HepG2 (cell line): Measurements from ENCODE around the gene LDB2. TPM values are rescaled to one million over a fixed set of nuclear protein-coding genes. Genes with fewer than 3 reads are reported as not detected.

ENCODE experiments used
- ATAC-seq: fragments of 200-7000 bp; cut with Tn5 transposase; 3 replicates; pipeline ENCODE4 v1.9.1; 2020; ENCODE audit warnings: mild to moderate bottlenecking, moderate library complexity
- BruUV-seq: library from RNA; stranded (reverse); fragments of 400-500 nt; replicated peaks from 2 replicates; lab custom pipeline; 2021; lab: Mats Ljungman, UMichigan
- CTCF ChIA-PET: fragments of 300-600 bp; formaldehyde crosslinking; extraction: SDS; loops from one replicate; lab custom pipeline; 2021; ENCODE audit warnings: low total read pairs, inconsistent platforms, low intra/inter-chr PET ratio; lab: Yijun Ruan, JAX
- POLR2A ChIA-PET: fragments of 350-600 bp; sonication (Branson Sonifier 250); formaldehyde crosslinking; loops from one replicate; lab custom pipeline; 2020; ENCODE audit warnings: antibody characterized with exemption, inconsistent platforms; lab: Yijun Ruan, JAX
- DNase-seq: peaks from one replicate; pipeline ENCODE4 v3.0.0-alpha.2; 2015; ENCODE audit warnings: low spot score
- FAIRE-seq: peaks from 3 replicates; lab custom pipeline; 2011; peaks lifted over from hg19 to GRCh38; lab: Jason Lieb, UNC
- H2AFZ ChIP-seq: one replicate; pipeline ENCODE4 v1.6.1; 2011; ENCODE audit warnings: low read length, inconsistent platforms
- H3K27ac ChIP-seq: fragments of 300-600 bp; 3 replicates; pipeline ENCODE4 v1.8.0; 2011; ENCODE audit warnings: mixed run types, mild to moderate bottlenecking, mixed read lengths, low read length, inconsistent platforms; ENCODE audit not compliant: insufficient read depth; ENCODE audit errors: extremely low read length
- H3K27me3 ChIP-seq, 2 experiments: fragments of 200-600 bp in 1 of 2; 2 replicates in 1 of 2; 3 replicates in 1 of 2; pipeline versions ENCODE4 v1.6.0 to v1.8.0; 2011; ENCODE audit warnings: low read length in 2 of 2, mild to moderate bottlenecking in 2 of 2, moderate library complexity in 2 of 2, inconsistent platforms in 1 of 2; ENCODE audit not compliant: insufficient read depth in 2 of 2, control insufficient read depth in 1 of 2
- H3K36me3 ChIP-seq, 2 experiments: fragments of 200-600 bp in 1 of 2; replicated peaks in 1 of 2; 2 replicates in 1 of 2; 3 replicates in 1 of 2; pipeline versions ENCODE4 v1.5.1 to v1.8.0; 2011; ENCODE audit warnings: low read length in 2 of 2, inconsistent platforms in 1 of 2; ENCODE audit not compliant: insufficient read depth in 2 of 2, control insufficient read depth in 1 of 2
- H3K4me1 ChIP-seq: 2 replicates; pipeline ENCODE4 v1.5.1; 2012; ENCODE audit warnings: low read length, inconsistent platforms; ENCODE audit not compliant: insufficient read depth
- H3K4me2 ChIP-seq: 2 replicates; pipeline ENCODE4 v1.6.0; 2011; ENCODE audit warnings: low read depth, low read length, inconsistent platforms
- H3K4me3 ChIP-seq, 3 experiments: fragments of 200-600 bp in 1 of 3; sonication (generic), shearing (Covaris generic) in 1 of 3; replicated peaks in 1 of 3; 2 replicates each; pipeline ENCODE4 v1.5.1; 2011 to 2016; ENCODE audit warnings: low read length in 3 of 3, inconsistent platforms in 2 of 3, low read depth in 2 of 3, mild to moderate bottlenecking in 2 of 3, control low read depth in 1 of 3, mixed read lengths in 1 of 3; ENCODE audit not compliant: insufficient read depth in 1 of 3
- H3K79me2 ChIP-seq: one replicate; pipeline ENCODE4 v1.6.1; 2011; ENCODE audit warnings: low read length, inconsistent platforms; ENCODE audit not compliant: insufficient read depth
- H3K9ac ChIP-seq: 2 replicates; pipeline ENCODE4 v1.6.0; 2011; ENCODE audit warnings: mild to moderate bottlenecking, low read depth, low read length, inconsistent platforms; ENCODE audit not compliant: insufficient read depth
- H3K9me3 ChIP-seq: 2 replicates; pipeline ENCODE4 v1.5.1; 2012; ENCODE audit warnings: mild to moderate bottlenecking, low read length
- H4K20me1 ChIP-seq: 2 replicates; pipeline ENCODE4 v1.6.0; 2011; ENCODE audit warnings: inconsistent platforms, mild to moderate bottlenecking, low read length, moderate library complexity; ENCODE audit not compliant: insufficient read depth
- CREB1 ChIP-seq, 2 experiments: fragments of 450-650 bp in 1 of 2; IDR thresholded peaks; 2 replicates each; pipeline ENCODE4 v1.6.1; 2016 to 2017; ENCODE audit warnings: control low read depth in 1 of 2, mild to moderate bottlenecking in 1 of 2, missing compliant biosample characterization in 1 of 2, missing genetic modification characterization in 1 of 2
- EP300 ChIP-seq, 3 experiments: sonication (generic) in 1 of 3; formaldehyde crosslinking in 1 of 3; IDR thresholded peaks; 2 replicates each; pipeline versions ENCODE4 v1.5.1 to v1.6.1; 2011 to 2020; ENCODE audit warnings: low read depth in 2 of 3, low read length in 2 of 3, borderline replicate concordance in 1 of 3, improper control_type of control experiment in 1 of 3, mild to moderate bottlenecking in 1 of 3, missing genetic modification reagents in 1 of 3, moderate library complexity in 1 of 3
- GFI1 ChIP-seq: sonication (generic); formaldehyde crosslinking; IDR thresholded peaks from 2 replicates; pipeline ENCODE4 v1.5.0; 2020; ENCODE audit warnings: missing genetic modification reagents, mild to moderate bottlenecking, borderline replicate concordance
- HOXA3 ChIP-seq: sonication (generic); formaldehyde crosslinking; IDR thresholded peaks from 2 replicates; pipeline ENCODE4 v1.5.0; 2020; ENCODE audit warnings: missing genetic modification reagents
- REPIN1 ChIP-seq: sonication (generic); formaldehyde crosslinking; IDR thresholded peaks from 2 replicates; pipeline ENCODE4 v1.8.0; 2022; ENCODE audit warnings: missing genetic modification reagents, low read depth, mild to moderate bottlenecking, borderline replicate concordance
- SCMH1 ChIP-seq: sonication (generic); formaldehyde crosslinking; IDR thresholded peaks from 2 replicates; pipeline ENCODE4 v1.9.0; 2021; ENCODE audit warnings: missing genetic modification reagents, mild to moderate bottlenecking, borderline replicate concordance
- SMC3 ChIP-seq: IDR thresholded peaks from 2 replicates; pipeline ENCODE4 v1.6.1; 2011; ENCODE audit warnings: low read length, improper control_type of control experiment
- ZFP37 ChIP-seq: sonication (generic); formaldehyde crosslinking; IDR thresholded peaks from 2 replicates; pipeline ENCODE4 v1.4.0; 2020; ENCODE audit warnings: missing genetic modification reagents, borderline replicate concordance
- ZNF136 ChIP-seq: sonication (generic); formaldehyde crosslinking; IDR thresholded peaks from 2 replicates; pipeline ENCODE4 v1.8.1; 2022; ENCODE audit warnings: low read depth, mild to moderate bottlenecking, moderate library complexity, missing genetic modification reagents
- ZSCAN29 ChIP-seq: sonication (generic); formaldehyde crosslinking; conservative IDR thresholded peaks from 2 replicates; pipeline ENCODE4 v1.4.0; 2020; ENCODE audit warnings: mild to moderate bottlenecking, missing genetic modification reagents
- WGBS: methylation state at CpG from one replicate; pipeline ENCODE4 v1.1.6; 2017; ENCODE audit warnings: low lambda C conversion rate; 5-methylcytosine and 5-hydroxymethylcytosine counted together
- in situ Hi-C: cut with HindIII; loops from 2 replicates; pipeline ENCODE4 v1.10.0; 2017; ENCODE audit warnings: low pct_unique_long_range_greater_than_20kb; ENCODE audit not compliant: extremely low pct_ligation_motif_present
- intact Hi-C: fragments of 100-400 bp; cut with micrococcal nuclease; formaldehyde crosslinking; loops from one replicate; pipeline ENCODE4 v1.10.0; 2022; ENCODE audit not compliant: unreplicated experiment
- polyA plus RNA-seq, 8 experiments: library from polyadenylated mRNA; depleted of rRNA in 3 of 8; stranded (reverse) in 7 of 8; unstranded in 1 of 8; fragments of >200 nt; fragmentation: Illumina TruSeq in 4 of 8; extraction: Trizol in 4 of 8; gene quantifications; 2 replicates each; pipeline versions ENCODE4 v1.2.1 to v1.2.3, GENCODE V29; 2011 to 2016; ENCODE audit warnings: low read depth in 4 of 8, missing spikeins in 1 of 8, mixed read lengths in 1 of 8; ENCODE audit not compliant: insufficient read depth in 1 of 8
- total RNA-seq, 5 experiments: library from RNA; depleted of rRNA; stranded (reverse); fragments of >200 nt; fragmentation: Illumina TruSeq; extraction: Trizol; gene quantifications; 2 replicates each; pipeline ENCODE4 v1.2.3, GENCODE V29; 2016; ENCODE audit warnings: low read depth in 1 of 5
- TF ChIP-seq, protein P1 (sequence below): sonication (generic); formaldehyde crosslinking; IDR thresholded peaks from 2 replicates; pipeline ENCODE4 v1.5.1; 2020; ENCODE audit warnings: mild to moderate bottlenecking, missing genetic modification reagents, moderate library complexity
- TF ChIP-seq, protein P2 (sequence below): IDR thresholded peaks from 2 replicates; pipeline ENCODE4 v1.6.1; 2016
- TF ChIP-seq, protein P3 (sequence below): sonication (generic); formaldehyde crosslinking; IDR thresholded peaks from 2 replicates; pipeline ENCODE4 v1.5.1; 2020; ENCODE audit warnings: missing genetic modification reagents, mild to moderate bottlenecking, borderline replicate concordance

LDB2 gene
- total and polyA plus RNA-seq, 2 of the 13 experiments (the other 11 are each of a cell fraction or from before 2014, with no cell fraction given): not detected

DNA sequence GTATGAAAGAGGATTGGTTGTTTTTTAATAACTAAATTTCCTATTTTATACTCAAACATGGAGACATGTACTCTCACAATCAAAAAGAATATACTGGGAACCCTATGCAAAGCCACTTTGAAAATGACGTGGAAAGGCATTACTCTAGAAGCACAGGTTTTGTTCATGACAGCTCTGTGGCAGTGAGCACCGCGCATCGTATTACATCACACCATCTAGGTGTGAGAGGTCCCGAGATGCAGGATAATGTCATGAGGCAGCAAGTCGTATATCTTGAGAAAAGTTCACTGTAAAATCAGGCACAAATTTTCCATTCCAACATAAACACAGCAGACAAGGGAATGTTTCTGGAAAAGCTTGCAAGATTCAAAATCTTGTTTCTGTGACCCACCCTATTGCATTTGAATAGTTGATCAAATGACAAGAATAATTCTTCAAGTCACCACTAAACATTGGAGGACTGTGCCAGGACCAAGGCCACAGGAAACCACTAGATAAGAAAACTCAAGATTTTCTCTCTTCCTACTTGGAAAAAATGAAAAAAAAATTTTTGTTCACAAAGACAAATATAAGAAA is 127.6 kb downstream of the LDB2 start:
- Histone ChIP-seq H2AFZ (no peak overlapping the region), H3K9me3 (no peaks in the 10 kb centered on the region), H3K27ac (no peak overlapping the region), H3K36me3 (no peaks in the 10 kb centered on the region), H3K27me3 (no peaks in the 10 kb centered on the region; a peak in 1 of 5 replicates), H3K79me2 (no peaks in the 10 kb centered on the region), H3K4me3 (no peak overlapping the region), H3K9ac (no peak overlapping the region), H3K4me2 (no peak overlapping the region), H4K20me1 (no peaks in the 10 kb centered on the region), H3K4me1 (no peaks in the 10 kb centered on the region)
- 40% methylated on average over 6 of the region's 6 CpGs for WGBS
- POLR2A ChIA-PET: no interaction called here
- DNase-seq: no peak
- TF ChIP-seq CREB1 (IDR thresholded peaks at IDR 0.05) (0 out of 2 replicates have a peak, but pooled peaks have one; percentile 29), CREB1 (CRISPR knock-in tag; IDR thresholded peaks at IDR 0.05) (no peak), ZFP37 (no peak)
- intact Hi-C loops (no loop called here), in situ Hi-C loops (no loop called here)
- CTCF ChIA-PET: no interaction called here
- BruUV-seq: no TSS peak
- no peak for FAIRE-seq
- ATAC-seq: no peak

DNA sequence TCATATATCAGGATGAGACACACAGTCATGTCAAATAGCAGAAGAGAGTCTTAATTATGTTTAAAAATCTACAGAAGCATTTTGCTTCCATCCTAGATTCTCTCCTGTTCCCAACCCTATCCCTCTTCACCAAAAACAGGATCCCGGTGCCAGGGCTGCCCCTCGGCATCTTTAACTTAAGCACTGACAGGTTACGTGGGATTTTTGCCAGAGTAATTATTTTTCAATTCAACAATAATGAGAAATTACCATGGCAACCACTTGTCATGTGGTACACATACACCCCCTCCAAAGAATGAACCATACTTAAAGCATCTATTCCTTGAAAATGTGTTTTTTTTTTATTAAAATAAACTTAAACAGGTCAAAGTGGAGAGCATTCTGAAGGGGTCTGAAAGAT is 130.6 kb downstream of the LDB2 start:
- ATAC-seq (no peak), FAIRE-seq (no peak), DNase-seq (no peak)
- H3K4me1 ChIP-seq: no peaks in the 10 kb centered on the region
- intact Hi-C loops: no loop called here
- no peaks in the 10 kb centered on the region for H3K79me2 ChIP-seq
- BruUV-seq: no TSS peak
- no peaks in the 10 kb centered on the region for H3K27me3 ChIP-seq
- H3K9ac ChIP-seq: no peak overlapping the region
- in situ Hi-C loops: no loop called here
- WGBS: 25% methylated on average over 3 of the region's 3 CpGs
- ChIA-PET POLR2A (no interaction called here), CTCF (no interaction called here)
- no peak overlapping the region for H2AFZ ChIP-seq
- H3K4me2 ChIP-seq: no peak overlapping the region
- H3K36me3 ChIP-seq: no peaks in the 10 kb centered on the region
- H3K27ac ChIP-seq: no peak overlapping the region
- no peak overlapping the region for H3K4me3 ChIP-seq
- no peaks in the 10 kb centered on the region for H4K20me1 ChIP-seq
- H3K9me3 ChIP-seq: no peaks in the 10 kb centered on the region
- TF ChIP-seq ZNF136 (CRISPR knock-in tag): no peak
- no peak for TF ChIP-seq SMC3
- no peak for TF ChIP-seq HOXA3 (CRISPR knock-in tag)
- TF ChIP-seq, protein P1, sequence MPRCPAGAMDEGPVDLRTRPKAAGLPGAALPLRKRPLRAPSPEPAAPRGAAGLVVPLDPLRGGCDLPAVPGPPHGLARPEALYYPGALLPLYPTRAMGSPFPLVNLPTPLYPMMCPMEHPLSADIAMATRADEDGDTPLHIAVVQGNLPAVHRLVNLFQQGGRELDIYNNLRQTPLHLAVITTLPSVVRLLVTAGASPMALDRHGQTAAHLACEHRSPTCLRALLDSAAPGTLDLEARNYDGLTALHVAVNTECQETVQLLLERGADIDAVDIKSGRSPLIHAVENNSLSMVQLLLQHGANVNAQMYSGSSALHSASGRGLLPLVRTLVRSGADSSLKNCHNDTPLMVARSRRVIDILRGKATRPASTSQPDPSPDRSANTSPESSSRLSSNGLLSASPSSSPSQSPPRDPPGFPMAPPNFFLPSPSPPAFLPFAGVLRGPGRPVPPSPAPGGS: no peak
- no peak for TF ChIP-seq SCMH1 (CRISPR knock-in tag)
- TF ChIP-seq, protein P2, sequence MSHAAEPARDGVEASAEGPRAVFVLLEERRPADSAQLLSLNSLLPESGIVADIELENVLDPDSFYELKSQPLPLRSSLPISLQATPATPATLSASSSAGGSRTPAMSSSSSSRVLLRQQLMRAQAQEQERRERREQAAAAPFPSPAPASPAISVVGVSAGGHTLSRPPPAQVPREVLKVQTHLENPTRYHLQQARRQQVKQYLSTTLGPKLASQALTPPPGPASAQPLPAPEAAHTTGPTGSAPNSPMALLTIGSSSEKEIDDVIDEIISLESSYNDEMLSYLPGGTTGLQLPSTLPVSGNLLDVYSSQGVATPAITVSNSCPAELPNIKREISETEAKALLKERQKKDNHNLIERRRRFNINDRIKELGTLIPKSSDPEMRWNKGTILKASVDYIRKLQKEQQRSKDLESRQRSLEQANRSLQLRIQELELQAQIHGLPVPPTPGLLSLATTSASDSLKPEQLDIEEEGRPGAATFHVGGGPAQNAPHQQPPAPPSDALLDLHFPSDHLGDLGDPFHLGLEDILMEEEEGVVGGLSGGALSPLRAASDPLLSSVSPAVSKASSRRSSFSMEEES: no peak
- TF ChIP-seq REPIN1 (CRISPR knock-in tag): no peak
- TF ChIP-seq, protein P3, sequence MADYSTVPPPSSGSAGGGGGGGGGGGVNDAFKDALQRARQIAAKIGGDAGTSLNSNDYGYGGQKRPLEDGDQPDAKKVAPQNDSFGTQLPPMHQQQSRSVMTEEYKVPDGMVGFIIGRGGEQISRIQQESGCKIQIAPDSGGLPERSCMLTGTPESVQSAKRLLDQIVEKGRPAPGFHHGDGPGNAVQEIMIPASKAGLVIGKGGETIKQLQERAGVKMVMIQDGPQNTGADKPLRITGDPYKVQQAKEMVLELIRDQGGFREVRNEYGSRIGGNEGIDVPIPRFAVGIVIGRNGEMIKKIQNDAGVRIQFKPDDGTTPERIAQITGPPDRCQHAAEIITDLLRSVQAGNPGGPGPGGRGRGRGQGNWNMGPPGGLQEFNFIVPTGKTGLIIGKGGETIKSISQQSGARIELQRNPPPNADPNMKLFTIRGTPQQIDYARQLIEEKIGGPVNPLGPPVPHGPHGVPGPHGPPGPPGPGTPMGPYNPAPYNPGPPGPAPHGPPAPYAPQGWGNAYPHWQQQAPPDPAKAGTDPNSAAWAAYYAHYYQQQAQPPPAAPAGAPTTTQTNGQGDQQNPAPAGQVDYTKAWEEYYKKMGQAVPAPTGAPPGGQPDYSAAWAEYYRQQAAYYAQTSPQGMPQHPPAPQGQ (CRISPR knock-in tag): no peak
- no peak for TF ChIP-seq GFI1 (CRISPR knock-in tag)
- no peak for TF ChIP-seq ZSCAN29 (CRISPR knock-in tag)
- no peak for TF ChIP-seq EP300 (IDR thresholded peaks at IDR 0.05; ENCODE audit: low read depth in 2 of 2, low read length in 2 of 2)
- no peak for TF ChIP-seq EP300 (CRISPR knock-in tag; IDR thresholded peaks at IDR 0.05; ENCODE audit: borderline replicate concordance)
